GM12865 (cell line): ENCODE data around the gene DNMBP.

Experiments used
- DNase-seq: peaks from one replicate; pipeline ENCODE4 v3.0.0; 2010; ENCODE audit warnings: low read depth
- H3K4me3 ChIP-seq: 2 replicates; pipeline ENCODE4 v1.5.1; 2011; ENCODE audit warnings: mild to moderate bottlenecking, low read depth, low read length, control low read depth
- TF ChIP-seq, protein P1 (sequence below): IDR thresholded peaks from 2 replicates; pipeline ENCODE4 v1.5.1; 2011; ENCODE audit warnings: low read length, control low read depth, low read depth, inconsistent platforms; ENCODE audit not compliant: insufficient read depth; ENCODE audit errors: missing control alignments

The DNMBP gene

DNA sequence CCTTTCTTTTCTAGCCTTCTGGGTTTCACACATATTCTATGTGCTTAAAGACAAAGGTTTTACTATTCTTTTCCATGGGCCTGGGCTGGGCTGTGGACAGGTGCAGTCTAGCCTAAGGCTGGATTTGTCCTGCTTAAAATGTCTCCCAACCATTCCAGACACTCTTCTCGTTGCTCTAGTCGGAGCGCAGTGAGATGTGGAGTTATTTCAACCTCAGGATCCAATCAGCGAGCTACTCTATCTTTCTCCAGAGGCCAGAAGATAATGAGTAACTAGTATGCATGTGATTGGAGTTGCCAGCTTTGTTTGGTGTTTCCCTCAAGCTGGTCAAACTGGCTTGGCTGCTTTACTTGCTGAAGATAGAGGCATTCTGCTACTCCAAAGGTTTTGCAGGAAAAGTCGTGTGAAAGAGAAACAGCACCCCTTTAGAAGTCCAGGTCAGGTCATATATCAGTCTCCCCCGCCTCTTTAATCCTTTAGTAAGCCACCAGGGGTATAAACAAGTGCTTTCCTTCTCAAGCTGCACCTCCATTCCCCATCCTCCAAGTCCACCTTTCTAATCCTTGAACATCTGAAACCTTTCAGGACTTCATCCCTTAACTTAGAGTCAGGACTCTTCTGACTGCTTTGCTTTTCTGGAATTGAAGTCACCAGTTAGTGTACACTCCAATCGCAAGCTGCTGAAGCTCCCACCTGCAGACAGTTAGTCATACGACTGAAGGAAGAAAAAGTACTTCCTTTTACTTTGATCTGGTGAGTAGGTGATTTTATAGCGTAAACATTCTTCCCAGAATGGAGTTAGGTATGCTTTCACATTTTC, 78.8 kb downstream of the DNMBP start:
- TF ChIP-seq, protein P1, sequence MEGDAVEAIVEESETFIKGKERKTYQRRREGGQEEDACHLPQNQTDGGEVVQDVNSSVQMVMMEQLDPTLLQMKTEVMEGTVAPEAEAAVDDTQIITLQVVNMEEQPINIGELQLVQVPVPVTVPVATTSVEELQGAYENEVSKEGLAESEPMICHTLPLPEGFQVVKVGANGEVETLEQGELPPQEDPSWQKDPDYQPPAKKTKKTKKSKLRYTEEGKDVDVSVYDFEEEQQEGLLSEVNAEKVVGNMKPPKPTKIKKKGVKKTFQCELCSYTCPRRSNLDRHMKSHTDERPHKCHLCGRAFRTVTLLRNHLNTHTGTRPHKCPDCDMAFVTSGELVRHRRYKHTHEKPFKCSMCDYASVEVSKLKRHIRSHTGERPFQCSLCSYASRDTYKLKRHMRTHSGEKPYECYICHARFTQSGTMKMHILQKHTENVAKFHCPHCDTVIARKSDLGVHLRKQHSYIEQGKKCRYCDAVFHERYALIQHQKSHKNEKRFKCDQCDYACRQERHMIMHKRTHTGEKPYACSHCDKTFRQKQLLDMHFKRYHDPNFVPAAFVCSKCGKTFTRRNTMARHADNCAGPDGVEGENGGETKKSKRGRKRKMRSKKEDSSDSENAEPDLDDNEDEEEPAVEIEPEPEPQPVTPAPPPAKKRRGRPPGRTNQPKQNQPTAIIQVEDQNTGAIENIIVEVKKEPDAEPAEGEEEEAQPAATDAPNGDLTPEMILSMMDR: no peak
- no peak overlapping the region for H3K4me3 ChIP-seq
- no peak for DNase-seq

DNA sequence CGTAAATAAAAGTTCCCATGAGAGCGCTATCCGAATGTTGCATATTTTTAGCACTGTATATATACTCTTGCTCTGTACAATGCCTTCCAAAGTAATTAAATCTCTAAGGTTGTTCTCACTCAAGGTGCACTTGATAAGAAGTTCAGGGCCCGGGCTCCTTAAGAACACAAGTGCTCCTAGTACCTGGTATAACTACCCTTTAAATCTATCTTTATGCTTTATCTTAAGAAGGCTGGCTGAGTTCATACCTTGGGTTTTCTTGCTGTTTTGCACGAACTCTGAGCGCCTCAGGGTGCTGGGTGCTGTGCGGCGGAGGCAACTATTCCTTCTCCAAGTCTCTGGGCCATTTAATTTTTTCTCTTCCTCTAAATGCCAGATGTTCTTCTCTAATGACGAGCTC, 80.4 kb downstream of the DNMBP start:
- DNase-seq: no peak
- TF ChIP-seq, protein P1: no peak
- no peak overlapping the region for H3K4me3 ChIP-seq

DNA sequence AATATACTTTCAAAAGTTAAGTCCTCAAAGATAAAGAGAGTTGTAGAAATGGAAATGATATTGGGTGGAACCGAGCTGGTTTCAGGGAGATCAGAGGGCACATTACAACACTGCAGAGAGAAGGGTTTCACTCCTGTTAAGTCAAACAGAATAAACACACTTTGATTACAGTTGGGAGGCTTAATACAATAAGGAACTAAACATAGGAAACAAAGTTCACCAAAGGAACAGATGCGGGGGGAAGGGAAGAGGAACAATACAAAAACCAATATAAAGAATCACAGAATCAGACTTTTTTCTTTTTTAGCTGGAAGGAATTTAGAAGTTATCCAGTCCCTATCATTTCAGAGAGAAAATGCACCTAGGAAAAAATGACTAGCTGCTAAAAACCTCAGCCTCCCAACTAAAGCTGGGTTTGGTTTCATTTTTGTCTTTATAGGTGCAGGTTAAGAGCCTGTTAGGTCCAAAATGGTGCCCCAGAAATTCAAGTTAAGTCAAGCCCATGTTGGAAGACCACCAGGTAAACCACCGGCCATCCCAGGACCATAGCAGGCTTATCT, 81.9 kb downstream of the DNMBP start:
- no peak overlapping the region for H3K4me3 ChIP-seq

DNA sequence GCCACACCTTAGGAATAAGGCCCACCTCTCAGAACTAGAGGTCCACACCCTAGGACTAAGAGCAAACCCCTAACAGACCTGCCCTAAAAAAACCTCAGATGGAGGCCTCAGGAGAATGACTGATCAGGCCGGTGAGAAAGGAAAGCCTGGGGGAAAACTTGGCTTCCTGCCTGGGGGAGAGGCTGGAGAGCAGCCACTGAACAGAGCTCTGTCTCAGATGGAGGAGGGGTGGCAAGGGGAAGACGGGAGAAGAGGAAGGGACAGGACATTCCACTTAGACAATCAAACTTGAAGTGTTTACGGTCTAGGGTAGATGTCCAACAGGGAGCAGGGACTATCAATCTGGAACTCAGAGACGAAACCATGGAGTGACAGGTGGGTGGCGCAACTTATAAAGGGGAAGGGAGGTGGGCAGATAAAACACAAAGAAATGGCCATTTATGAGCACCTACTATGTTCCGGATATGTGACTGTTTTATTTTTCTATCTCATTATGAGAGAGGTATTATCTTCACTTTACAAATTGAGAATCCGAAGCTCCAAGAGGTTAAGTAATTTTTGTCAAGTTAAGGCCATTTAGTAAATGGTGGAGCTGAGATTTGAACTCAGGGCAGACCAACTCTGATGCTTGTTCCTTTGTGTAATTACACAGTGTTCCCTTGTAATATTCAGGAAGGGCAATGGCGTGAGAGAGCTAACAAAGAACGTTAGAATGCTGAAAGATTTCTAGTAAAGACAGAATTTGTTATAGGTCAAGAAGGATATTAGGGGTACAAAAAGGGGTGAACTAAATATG, 82.6 kb downstream of the DNMBP start:
- no peak overlapping the region for H3K4me3 ChIP-seq
- DNase-seq: no peak
- TF ChIP-seq, protein P1: no peak

More for the DNA sequence above, 81.9 kb downstream of the DNMBP start:
- no peak for DNase-seq
- TF ChIP-seq, protein P1: no peak

DNA sequence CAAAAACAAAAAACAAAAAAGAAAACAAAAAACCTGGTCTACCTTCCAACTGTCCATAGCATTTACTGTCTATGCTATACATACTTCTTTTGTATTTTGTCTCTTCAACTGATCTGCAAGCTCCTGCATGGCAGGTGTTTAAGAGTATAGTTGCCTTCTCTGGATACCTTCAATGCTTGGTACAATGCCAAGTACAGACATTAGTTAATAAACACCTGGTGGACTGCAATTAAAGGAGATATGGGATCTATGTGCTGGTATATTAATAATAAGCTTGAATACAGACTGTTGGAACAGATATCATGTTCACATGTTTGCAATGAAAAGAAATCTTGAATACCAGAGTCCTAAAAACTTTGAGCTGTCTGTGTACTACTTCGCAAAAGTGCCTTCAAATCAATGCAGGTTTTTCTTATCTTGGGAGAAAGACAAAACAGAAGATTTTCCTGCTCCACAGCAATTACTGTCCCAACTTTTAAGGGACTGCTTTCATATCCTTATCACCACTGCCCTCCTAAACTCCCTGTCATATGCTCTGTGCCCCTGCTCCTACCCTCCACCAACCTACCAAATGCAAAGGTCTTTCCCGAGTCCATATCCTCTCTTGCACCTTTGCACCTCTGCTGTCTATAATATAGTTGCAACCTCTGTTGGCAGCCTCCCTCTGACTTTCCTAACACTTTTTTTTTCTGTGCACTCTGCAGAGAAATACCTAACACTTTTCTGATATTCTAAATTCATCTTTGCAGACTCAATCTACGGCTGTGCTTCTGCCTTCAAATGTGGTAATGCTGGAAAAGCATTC, 85.1 kb downstream of the DNMBP start:
- TF ChIP-seq, protein P1: no peak
- no peak overlapping the region for H3K4me3 ChIP-seq
- no peak for DNase-seq

DNA sequence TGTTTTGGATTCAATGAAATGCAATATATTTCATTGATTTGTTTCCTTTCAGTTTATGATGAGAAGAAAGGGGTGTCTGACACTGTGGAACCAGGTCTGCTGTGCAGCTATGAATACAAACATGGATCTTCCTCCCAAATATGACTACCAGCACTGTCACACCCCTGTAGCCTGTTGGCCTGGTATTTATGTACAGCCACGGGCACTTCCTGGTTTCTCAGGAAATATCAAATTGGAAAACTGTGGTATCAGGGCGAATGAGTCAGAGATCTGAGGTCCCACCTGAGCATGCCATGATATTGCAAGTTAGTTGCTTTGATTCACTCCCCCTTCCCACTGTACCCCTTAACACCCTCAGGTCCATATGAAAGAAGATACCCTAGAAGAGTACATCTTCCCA, 87.8 kb downstream of the DNMBP start:
- DNase-seq: no peak
- TF ChIP-seq, protein P1: no peak
- no peak overlapping the region for H3K4me3 ChIP-seq
